ENCODE data around the gene GFOD1.
"Not testable (repeated sequence)": the region's sequence is repeated elsewhere in the genome, so short reads cannot be mapped to it uniquely, and the experiment has no call there.

GFOD1 gene

GRCh38 chr6:13466304-13467215 lies 20.8 kb downstream of the GFOD1 start:
- DNase-seq (ENCODE audit: low read depth in 2 of 3, low spot score in 2 of 3) = peak in 1 of 3 experiments; percentile 19

DNA sequence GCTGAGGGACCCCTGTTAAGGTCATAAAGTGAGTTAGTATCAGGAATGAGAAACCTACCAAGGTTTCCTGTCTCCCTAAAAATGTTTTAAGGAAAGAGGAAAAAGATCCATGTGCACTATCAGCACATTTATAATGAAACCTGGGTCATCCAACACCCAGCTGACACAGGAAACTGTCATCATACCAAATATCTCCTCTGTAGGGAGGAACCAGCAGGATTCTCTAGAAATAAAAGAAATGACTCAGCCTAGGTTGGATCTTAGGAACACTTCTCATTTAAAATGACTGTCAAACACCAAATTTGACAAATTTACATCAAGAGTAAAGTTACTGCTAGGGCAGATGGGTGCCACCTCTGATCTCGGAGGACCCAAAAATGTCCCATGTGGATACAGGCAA lies 21.7 kb downstream of the GFOD1 start:
- DNase-seq (ENCODE audit: low read depth in 2 of 3, low spot score in 2 of 3) = no peak

DNA sequence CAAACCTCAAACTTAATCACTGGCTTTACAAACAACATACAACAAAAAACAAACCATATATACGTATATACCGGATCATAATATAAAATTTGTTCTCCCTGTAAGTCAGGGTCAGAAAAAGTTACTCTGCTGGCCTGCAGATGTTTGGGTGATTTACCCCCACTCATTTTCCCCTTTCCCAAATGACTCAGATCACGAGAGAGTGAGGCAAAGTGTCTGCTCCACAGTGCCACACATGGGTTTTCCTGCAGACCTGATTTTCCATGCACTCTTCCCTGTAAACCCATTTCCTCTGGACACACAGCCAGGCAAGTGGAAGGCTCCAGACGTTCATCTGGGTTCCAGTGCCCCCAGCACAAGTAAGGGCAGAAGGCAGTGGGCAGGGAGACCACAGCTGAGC lies 23.5 kb downstream of the GFOD1 start:
- DNase-seq (ENCODE audit: low read depth in 2 of 3, low spot score in 2 of 3) = no peak

GRCh38 chr6:13463328-13463717 lies 24.1 kb downstream of the GFOD1 start:
- DNase-seq (ENCODE audit: low read depth in 2 of 3, low spot score in 2 of 3) = no peak

DNA sequence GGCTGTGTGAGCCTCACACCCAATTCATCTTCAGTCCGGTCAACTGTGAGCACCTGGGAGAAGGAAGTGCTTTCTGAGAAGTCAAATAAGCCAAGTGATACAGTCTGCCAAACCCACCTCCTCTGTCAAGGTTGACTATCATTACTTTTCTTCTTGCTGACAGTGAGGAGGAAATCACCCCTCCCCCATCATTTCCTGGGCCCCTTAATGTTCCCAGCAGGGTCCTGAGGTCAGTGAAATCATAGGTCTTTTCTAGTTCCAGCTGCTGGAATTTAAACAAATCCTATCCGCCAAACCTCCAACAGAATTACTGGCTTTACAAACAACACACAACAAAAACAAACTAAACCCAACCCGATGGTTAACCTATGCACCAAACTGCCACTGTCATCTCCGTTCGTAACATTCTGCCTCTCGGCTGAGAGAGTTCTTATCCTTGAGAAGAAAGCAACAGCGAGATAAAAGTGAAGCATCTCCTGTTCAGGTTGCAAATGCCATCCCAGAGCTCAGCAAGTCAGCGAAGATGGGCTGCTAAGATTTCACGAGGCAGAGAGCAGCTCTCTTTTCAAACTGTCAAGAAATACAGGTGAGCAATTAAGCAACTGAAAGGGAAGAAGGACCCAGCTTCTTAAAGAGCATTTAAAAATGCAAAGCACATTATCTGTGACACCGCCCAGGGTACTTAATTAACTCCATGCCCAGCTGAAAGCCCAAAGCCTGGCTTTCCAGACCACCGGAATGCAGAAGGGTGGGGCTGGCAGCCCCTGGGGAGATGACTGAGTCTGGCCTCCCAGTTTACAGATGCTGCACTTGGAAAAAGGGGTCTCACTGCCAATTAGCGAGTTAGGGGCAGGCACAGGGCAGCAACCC lies 24.7 kb downstream of the GFOD1 start:
- no peak for DNase-seq (ENCODE audit: low read depth in 2 of 3, low spot score in 2 of 3)

DNA sequence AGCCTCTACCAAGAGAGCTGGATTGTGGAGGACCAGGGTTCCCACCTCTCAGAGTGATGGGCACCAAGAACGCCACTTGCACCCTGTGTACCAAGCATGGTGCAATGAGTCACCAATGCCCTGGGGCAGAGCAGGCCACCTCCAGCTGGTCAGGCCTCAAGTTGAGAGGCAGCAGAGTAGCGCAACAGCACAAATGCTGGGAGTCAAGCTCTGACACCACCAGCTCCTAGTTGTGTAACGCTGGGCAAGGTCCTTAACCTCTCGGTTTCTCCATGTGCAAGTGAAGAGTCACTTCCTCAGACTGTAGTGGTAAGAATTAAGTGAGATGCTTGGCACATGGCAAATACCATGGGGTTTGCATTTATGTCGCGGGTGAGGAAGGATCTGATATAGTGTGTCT lies 25.6 kb downstream of the GFOD1 start:
- DNase-seq (ENCODE audit: low read depth in 2 of 3, low spot score in 2 of 3) = no peak

DNA sequence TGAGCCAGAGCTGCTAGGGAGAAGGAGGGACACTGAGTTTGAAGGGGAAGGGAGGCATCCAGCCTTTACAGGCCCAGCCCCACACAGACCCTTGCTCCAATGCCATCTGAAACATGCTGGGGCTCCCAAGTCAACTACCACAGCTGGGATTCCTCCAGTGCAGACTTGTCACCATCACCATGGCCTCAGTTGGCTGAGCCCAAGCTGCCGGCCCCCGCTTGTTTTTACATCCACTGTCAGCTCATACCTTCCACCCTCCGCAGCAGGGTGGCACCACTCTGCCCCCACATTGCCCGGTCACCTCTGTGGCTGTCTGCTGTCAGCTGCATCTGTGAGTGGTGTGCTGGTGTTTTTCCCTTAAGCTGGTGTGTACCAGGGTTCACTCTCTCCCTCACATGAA lies 26.1 kb downstream of the GFOD1 start:
- DNase-seq (ENCODE audit: low read depth in 2 of 3, low spot score in 2 of 3) = no peak

GRCh38 chr6:13460289-13460688 lies 27.1 kb downstream of the GFOD1 start:
- not testable (repeated sequence) for DNase-seq (ENCODE audit: low read depth in 2 of 3, low spot score in 2 of 3)

DNA sequence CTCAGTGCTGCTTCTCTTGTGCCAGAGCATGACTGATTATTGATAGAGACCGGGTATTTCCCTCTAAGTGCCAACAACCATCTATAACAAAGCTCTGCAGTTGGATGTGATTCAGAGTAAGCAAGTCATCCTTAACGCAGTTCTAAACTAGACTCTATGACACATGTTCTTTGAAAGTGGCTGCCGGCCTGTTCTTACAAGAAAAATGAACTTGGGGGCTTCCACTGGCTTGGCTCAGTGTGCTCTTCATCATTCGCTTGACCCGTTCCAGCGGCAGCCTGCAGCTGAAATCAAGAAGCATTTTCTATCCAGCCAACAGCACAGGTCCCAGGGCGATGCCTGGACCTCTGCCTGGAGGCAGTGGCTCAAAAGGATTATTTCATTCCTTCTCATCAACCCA lies 29.8 kb downstream of the GFOD1 start:
- no peak for DNase-seq (ENCODE audit: low read depth in 2 of 3, low spot score in 2 of 3)

DNA sequence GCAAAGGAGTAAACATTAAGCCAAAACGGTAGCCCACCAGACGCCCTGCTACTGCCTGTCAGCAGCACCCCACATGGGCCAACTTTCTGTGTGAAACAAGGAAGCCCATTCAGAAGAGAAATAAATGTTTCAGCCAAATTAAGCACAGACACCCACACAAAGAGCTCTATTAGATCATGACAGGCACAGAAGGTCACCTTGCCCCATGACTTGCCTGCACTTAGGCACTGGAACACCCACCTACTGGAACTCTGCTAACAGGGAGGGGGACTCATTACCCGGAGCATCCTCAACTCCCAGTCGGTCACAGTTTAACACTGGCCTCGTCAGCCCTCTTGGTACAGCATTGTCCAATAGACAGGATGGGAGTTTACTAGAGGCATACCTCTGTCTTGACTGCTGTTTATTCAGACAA lies 31.8 kb downstream of the GFOD1 start:
- no peak for DNase-seq (ENCODE audit: low read depth in 2 of 3, low spot score in 2 of 3)

DNA sequence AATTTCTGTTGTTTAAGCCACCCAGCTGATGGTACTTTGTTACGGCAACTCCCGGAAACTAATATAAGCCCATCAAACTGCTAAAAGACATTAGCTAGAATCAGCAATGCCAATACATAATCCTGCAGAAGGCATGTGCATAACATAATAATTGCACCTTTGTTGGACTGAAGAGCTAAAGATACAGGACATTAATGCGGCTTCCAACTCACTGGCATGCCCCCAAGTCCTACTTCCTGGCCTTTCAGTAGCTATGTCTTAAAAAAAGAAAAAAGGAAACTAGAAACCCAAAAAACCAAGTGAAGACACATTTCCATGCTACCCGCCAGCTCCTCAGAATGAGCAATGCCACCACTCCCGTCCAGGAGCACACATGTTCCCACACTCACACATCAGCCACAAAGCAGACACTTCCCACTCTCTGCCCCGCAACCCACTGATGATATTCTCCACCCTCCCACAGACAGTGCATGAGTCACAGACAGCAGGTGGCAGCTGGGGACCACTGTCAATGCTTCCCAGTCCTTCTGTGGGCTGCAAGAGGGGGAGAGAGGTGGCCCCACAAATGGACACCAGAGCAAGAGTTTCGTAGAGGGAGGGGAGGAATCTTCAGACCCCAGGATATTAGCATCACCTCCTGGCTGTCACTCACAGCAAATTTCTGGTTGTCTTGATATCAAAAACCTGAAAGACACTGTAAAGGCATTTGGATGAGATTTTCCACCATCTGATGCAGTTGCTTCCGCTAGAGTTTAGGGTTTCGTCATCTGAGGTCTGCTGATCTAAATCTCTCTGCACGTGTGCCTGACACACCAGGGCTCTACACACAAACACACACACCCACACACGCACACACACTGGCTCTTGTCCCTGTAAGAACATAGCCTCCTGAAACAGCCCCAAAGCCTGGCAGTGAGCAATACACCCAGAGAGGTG lies 32.8 kb downstream of the GFOD1 start:
- DNase-seq (ENCODE audit: low read depth in 2 of 3, low spot score in 2 of 3) = peak; percentile 28 to 64 (median 51)

- no peak for DNase-seq (ENCODE audit: low read depth in 2 of 3, low spot score in 2 of 3)
Measured at GRCh38 chr6:13453771-13454251, 33.6 kb downstream of the GFOD1 start.

DNA sequence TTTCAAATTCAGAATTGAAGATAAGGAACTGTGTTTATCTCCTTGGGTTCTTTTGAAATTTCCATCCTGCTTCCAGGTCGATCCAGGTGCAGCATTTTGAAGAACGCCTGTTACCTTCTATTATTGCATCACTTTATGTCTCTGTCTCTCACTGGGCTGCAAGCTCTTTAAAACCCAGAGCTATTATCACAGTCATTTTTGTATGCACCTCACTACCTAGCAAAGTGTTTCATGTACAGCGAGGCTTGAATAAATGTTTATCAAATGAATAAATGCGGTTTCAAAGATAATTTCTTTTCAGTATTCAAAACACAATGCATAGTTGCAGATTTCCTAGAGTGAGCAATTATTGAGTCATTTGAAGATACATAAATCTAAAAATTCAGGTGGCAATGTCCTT lies 34.2 kb downstream of the GFOD1 start:
- DNase-seq (ENCODE audit: low read depth in 2 of 3, low spot score in 2 of 3) = no peak

- DNase-seq (ENCODE audit: low read depth in 2 of 3, low spot score in 2 of 3) = no peak
Measured at GRCh38 chr6:13452346-13453117, 34.9 kb downstream of the GFOD1 start.

DNA sequence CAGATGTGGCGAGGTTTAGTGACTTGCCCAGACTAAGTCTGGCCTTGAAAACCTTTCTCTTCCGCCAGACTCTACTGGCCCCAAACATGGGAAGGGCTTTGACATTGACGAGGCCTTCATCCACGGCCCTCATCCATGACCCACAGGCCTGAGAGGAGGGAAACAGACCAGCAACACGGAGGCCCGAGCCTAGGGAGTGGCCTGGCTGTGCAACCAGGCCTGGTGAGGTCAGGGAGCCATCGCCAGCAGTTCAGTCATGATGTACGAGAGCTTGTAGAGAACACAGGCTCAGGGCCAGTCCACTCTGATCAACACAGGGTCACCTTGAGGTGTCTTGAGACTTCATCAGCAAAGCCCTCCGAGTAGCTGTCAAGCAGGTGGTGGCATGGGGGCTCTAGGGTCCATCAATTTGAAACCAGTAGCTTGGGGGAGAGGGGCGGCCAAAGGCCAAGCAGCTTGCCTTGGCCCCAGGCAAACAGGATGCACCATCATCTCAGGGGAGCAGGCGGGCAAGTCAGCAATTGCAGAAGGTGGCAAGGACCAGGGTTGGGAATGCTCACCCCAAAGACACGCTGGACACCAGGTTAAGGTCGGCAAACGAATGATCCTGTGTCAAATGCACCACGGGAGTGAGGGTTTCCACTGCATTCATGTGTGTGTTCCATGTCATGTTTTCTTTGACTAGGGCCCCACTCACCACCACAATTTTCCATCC lies 36.1 kb downstream of the GFOD1 start:
- DNase-seq (ENCODE audit: low read depth in 2 of 3, low spot score in 2 of 3) = no peak

DNA sequence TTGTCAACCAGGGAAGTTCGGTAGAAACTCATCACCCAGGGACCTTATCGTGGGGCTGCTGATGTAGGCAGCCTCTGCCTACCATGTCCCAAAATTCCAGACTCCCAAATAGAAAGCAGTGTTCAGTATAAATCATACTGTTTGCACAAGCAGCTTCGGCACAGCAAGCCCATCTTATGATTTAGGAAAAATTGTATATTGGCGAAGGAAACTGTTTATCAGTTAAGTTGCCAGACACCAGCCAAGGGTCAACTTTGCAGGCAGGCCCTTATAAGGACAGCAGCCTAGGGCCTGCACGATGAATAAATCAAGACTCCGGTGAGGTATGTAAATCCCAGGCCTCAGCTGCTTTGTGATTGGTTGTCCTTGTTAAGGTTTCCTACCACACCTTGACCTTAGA lies 36.8 kb downstream of the GFOD1 start:
- no peak for DNase-seq (ENCODE audit: low read depth in 2 of 3, low spot score in 2 of 3)

DNA sequence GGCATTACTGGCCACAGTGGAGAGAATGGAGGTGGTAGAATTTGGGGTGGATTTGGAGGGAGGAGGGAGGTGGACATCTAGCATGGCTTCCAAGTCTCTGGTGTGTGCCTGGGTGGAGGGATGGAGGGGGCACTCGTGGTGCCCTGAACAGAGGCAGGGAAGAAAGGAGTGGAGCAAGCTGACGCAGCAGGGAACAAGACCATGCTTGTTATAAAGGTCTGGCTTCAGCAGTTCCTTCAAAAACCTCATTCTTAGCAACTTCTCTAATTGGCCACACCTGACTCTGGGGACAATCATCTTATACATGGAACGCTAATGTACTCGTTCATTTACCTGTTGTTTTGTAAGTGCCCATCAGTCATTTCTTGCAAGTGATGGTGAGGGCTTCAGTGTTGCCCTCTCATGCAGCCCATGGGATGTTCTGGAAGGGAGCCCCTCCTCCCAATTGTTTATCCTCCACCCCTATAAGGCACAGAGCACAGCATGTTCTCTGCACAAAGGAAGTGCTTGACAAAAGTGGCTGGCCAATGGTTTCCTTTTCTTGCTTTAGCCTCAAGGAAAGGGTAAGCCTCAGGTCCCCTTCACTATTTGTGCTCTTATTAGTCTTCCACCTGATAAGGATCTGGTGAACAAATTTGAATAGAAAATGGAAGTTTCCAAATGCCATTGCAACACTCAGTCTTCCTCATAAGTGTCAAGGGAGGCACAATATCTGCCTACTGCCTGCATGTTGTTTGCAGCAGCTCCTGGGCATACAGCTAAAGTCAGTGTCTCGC lies 39.3 kb downstream of the GFOD1 start:
- DNase-seq (ENCODE audit: low read depth in 2 of 3, low spot score in 2 of 3) = no peak

GRCh38 chr6:13446381-13446780 lies 41.0 kb downstream of the GFOD1 start:
- DNase-seq (ENCODE audit: low read depth in 2 of 3, low spot score in 2 of 3) = no peak

GRCh38 chr6:13445744-13446115 lies 41.7 kb downstream of the GFOD1 start:
- DNase-seq (ENCODE audit: low read depth in 2 of 3, low spot score in 2 of 3) = no peak

Measured in activated CD8-positive, alpha-beta memory T cell treated with anti-CD3 and anti-CD28 coated beads for 48 hours (primary cell).